HepG2 (cell line): ENCODE results near the gene GFRA4. TPM values are rescaled to one million over a fixed set of nuclear protein-coding genes. Genes with fewer than 3 reads are reported as not detected.

Experiments used
- GZF1 ChIP-seq: sonication (generic); formaldehyde crosslinking; IDR thresholded peaks from 2 replicates; pipeline ENCODE4 v1.5.1; 2020; ENCODE audit warnings: mild to moderate bottlenecking, missing genetic modification reagents
- HDAC2 ChIP-seq: sonication (generic); formaldehyde crosslinking; IDR thresholded peaks from 2 replicates; pipeline ENCODE4 v1.4.0; 2020; ENCODE audit warnings: missing genetic modification reagents
- KDM2A ChIP-seq: sonication (generic); formaldehyde crosslinking; IDR thresholded peaks from 2 replicates; pipeline ENCODE4 v1.4.0; 2020; ENCODE audit warnings: low read depth, missing genetic modification reagents, borderline replicate concordance
- KLF6 ChIP-seq: IDR thresholded peaks from 2 replicates; pipeline ENCODE4 v1.8.0; 2016; ENCODE audit warnings: missing biosample characterization, missing genetic modification reagents
- NAIF1 ChIP-seq: sonication (generic); formaldehyde crosslinking; IDR thresholded peaks from 2 replicates; pipeline ENCODE4 v1.5.0; 2020; ENCODE audit warnings: mild to moderate bottlenecking, missing genetic modification reagents, borderline replicate concordance
- NFRKB ChIP-seq: fragments of 450-650 bp; IDR thresholded peaks from 2 replicates; pipeline ENCODE4 v1.6.1; 2017
- PAF1 ChIP-seq: IDR thresholded peaks from 2 replicates; pipeline ENCODE4 v1.6.1; 2016; ENCODE audit warnings: missing genetic modification reagents, missing compliant biosample characterization
- ZFP82 ChIP-seq: sonication (generic); formaldehyde crosslinking; IDR thresholded peaks from 2 replicates; pipeline ENCODE4 v1.5.1; 2020; ENCODE audit warnings: mild to moderate bottlenecking, missing genetic modification reagents, borderline replicate concordance
- ZNF260 ChIP-seq: sonication (generic); formaldehyde crosslinking; IDR thresholded peaks from 2 replicates; pipeline ENCODE4 v1.4.0; 2020; ENCODE audit warnings: missing genetic modification reagents, low read depth, mild to moderate bottlenecking, borderline replicate concordance
- ZNF317 ChIP-seq: sonication (generic); formaldehyde crosslinking; IDR thresholded peaks from 2 replicates; pipeline ENCODE4 v1.5.0; 2020; ENCODE audit warnings: mild to moderate bottlenecking, missing genetic modification reagents
- ZNF546 ChIP-seq: sonication (generic); formaldehyde crosslinking; conservative IDR thresholded peaks from 2 replicates; pipeline ENCODE4 v1.8.1; 2023; ENCODE audit warnings: mild to moderate bottlenecking, missing genetic modification reagents
- ZNF614 ChIP-seq: IDR thresholded peaks from 2 replicates; pipeline ENCODE4 v1.6.1; 2018; ENCODE audit warnings: missing biosample characterization, missing genetic modification reagents, inconsistent platforms, borderline replicate concordance
- ZNF816 ChIP-seq: sonication (generic); formaldehyde crosslinking; IDR thresholded peaks from 2 replicates; pipeline ENCODE4 v1.8.0; 2022; ENCODE audit warnings: missing genetic modification reagents, mild to moderate bottlenecking, borderline replicate concordance
- ZSCAN29 ChIP-seq: sonication (generic); formaldehyde crosslinking; conservative IDR thresholded peaks from 2 replicates; pipeline ENCODE4 v1.4.0; 2020; ENCODE audit warnings: mild to moderate bottlenecking, missing genetic modification reagents
- polyA plus RNA-seq, 8 experiments: library from polyadenylated mRNA; depleted of rRNA in 3 of 8; stranded (reverse) in 7 of 8; unstranded in 1 of 8; fragments of >200 nt; fragmentation: Illumina TruSeq in 4 of 8; extraction: Trizol in 4 of 8; gene quantifications; 2 replicates each; pipeline versions ENCODE4 v1.2.1 to v1.2.3, GENCODE V29; 2011 to 2016; ENCODE audit warnings: low read depth in 4 of 8, missing spikeins in 1 of 8, mixed read lengths in 1 of 8; ENCODE audit not compliant: insufficient read depth in 1 of 8
- total RNA-seq, 5 experiments: library from RNA; depleted of rRNA; stranded (reverse); fragments of >200 nt; fragmentation: Illumina TruSeq; extraction: Trizol; gene quantifications; 2 replicates each; pipeline ENCODE4 v1.2.3, GENCODE V29; 2016; ENCODE audit warnings: low read depth in 1 of 5
- TF ChIP-seq, protein P1 (sequence below): sonication (generic); formaldehyde crosslinking; IDR thresholded peaks from 2 replicates; pipeline ENCODE4 v1.5.0; 2020; ENCODE audit warnings: mild to moderate bottlenecking, low read depth, missing genetic modification reagents, borderline replicate concordance
- TF ChIP-seq, protein P2 (sequence below), 2 experiments: sonication (generic) in 1 of 2; formaldehyde crosslinking in 1 of 2; IDR thresholded peaks; 2 replicates each; pipeline versions ENCODE4 v1.4.0 to v1.6.1; 2018 to 2020; ENCODE audit warnings: missing genetic modification reagents in 2 of 2, borderline replicate concordance in 1 of 2, low read depth in 1 of 2, mild to moderate bottlenecking in 1 of 2, missing biosample characterization in 1 of 2
- TF ChIP-seq, protein P3 (sequence below): sonication (generic); formaldehyde crosslinking; IDR thresholded peaks from 2 replicates; pipeline ENCODE4 v1.5.1; 2020; ENCODE audit warnings: missing genetic modification reagents, mild to moderate bottlenecking, borderline replicate concordance
- TF ChIP-seq, protein P4 (sequence below): sonication (generic); formaldehyde crosslinking; conservative IDR thresholded peaks from 2 replicates; pipeline ENCODE4 v1.4.0; 2020; ENCODE audit warnings: missing genetic modification reagents
- TF ChIP-seq, protein P5 (sequence below): sonication (generic); formaldehyde crosslinking; IDR thresholded peaks from 2 replicates; pipeline ENCODE4 v1.4.0; 2020; ENCODE audit warnings: missing genetic modification reagents
- TF ChIP-seq, protein P6 (sequence below), 2 experiments: sonication (generic) in 1 of 2; formaldehyde crosslinking in 1 of 2; IDR thresholded peaks; 2 replicates each; pipeline versions ENCODE4 v1.5.1 to v1.6.1; 2011 to 2020; ENCODE audit warnings: borderline replicate concordance in 1 of 2, low read depth in 1 of 2, low read length in 1 of 2, mild to moderate bottlenecking in 1 of 2, missing genetic modification reagents in 1 of 2, moderate library complexity in 1 of 2

GFRA4 gene
- total and polyA plus RNA-seq, 2 of the 13 experiments (the other 11 are each of a cell fraction or from before 2014, with no cell fraction given), result not detected

DNA sequence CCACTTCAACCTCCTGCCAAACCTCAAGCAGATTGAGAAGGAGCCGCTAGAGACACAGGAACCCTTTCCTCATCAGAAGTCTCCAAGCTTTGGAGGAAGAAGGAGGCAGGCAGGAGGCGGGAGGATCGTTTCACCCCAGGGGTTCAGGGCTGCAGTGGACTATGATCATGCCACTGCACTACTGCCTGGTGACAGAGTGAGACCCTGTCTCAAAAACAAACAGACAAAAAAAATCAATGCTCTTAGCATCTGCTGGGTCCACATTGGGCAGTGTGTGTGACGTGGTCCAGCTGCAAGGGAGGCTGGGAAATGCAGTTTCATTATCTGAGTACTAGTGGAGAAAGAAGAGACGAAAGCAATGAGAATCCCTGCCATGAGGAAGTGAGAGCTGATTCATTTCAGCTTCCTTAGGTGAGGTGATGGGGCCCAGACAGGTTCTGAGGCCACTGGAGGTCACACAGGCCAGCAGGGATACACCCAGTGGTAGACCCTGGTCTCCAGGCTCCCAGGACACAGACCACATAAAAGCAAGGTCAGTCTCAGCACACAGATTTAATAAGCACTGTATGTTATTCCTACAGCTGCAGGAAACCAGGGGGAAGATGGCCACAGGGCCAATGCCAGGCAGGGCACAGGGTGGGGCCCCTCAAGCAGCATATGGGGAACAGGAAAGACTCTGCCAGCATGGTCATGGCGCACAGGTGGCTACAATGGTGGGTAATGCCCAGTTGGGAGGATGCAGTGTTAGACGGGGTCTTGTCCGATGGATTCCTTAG lies 4.3 kb downstream of the GFRA4 start (continued):
- TF ChIP-seq GZF1 (CRISPR knock-in tag) (no peak), KDM2A (CRISPR knock-in tag) (no peak), ZSCAN29 (CRISPR knock-in tag) (0 out of 2 replicates have a peak, but pooled peaks have one; percentile 17), ZNF816 (CRISPR knock-in tag) (no peak), NFRKB (no peak), PAF1 (CRISPR knock-in tag) (no peak), NAIF1 (CRISPR knock-in tag) (no peak), ZNF317 (CRISPR knock-in tag) (peak; percentile 44; the same call in 1 of the 2 replicates), ZNF260 (CRISPR knock-in tag) (no peak), ZNF614 (CRISPR knock-in tag) (no peak), ZNF546 (CRISPR knock-in tag) (no peak), HDAC2 (CRISPR knock-in tag) (peak; percentile 76), KLF6 (CRISPR knock-in tag) (peak; percentile 34; the same call in 1 of the 2 replicates), ZFP82 (CRISPR knock-in tag) (no peak)
- TF ChIP-seq, protein P1, sequence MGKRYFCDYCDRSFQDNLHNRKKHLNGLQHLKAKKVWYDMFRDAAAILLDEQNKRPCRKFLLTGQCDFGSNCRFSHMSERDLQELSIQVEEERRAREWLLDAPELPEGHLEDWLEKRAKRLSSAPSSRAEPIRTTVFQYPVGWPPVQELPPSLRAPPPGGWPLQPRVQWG (CRISPR knock-in tag), result no peak
- TF ChIP-seq, protein P2, sequence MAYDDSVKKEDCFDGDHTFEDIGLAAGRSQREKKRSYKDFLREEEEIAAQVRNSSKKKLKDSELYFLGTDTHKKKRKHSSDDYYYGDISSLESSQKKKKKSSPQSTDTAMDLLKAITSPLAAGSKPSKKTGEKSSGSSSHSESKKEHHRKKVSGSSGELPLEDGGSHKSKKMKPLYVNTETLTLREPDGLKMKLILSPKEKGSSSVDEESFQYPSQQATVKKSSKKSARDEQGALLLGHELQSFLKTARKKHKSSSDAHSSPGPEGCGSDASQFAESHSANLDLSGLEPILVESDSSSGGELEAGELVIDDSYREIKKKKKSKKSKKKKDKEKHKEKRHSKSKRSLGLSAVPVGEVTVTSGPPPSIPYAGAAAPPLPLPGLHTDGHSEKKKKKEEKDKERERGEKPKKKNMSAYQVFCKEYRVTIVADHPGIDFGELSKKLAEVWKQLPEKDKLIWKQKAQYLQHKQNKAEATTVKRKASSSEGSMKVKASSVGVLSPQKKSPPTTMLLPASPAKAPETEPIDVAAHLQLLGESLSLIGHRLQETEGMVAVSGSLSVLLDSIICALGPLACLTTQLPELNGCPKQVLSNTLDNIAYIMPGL (CRISPR knock-in tag; IDR thresholded peaks at IDR 0.05; ENCODE audit: borderline replicate concordance in 1 of 2, low read depth in 1 of 2), result peak in 1 of 2 experiments; percentile 38; a peak in 1 of 4 replicates
- TF ChIP-seq, protein P3, sequence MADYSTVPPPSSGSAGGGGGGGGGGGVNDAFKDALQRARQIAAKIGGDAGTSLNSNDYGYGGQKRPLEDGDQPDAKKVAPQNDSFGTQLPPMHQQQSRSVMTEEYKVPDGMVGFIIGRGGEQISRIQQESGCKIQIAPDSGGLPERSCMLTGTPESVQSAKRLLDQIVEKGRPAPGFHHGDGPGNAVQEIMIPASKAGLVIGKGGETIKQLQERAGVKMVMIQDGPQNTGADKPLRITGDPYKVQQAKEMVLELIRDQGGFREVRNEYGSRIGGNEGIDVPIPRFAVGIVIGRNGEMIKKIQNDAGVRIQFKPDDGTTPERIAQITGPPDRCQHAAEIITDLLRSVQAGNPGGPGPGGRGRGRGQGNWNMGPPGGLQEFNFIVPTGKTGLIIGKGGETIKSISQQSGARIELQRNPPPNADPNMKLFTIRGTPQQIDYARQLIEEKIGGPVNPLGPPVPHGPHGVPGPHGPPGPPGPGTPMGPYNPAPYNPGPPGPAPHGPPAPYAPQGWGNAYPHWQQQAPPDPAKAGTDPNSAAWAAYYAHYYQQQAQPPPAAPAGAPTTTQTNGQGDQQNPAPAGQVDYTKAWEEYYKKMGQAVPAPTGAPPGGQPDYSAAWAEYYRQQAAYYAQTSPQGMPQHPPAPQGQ, result no peak
- TF ChIP-seq, protein P4, sequence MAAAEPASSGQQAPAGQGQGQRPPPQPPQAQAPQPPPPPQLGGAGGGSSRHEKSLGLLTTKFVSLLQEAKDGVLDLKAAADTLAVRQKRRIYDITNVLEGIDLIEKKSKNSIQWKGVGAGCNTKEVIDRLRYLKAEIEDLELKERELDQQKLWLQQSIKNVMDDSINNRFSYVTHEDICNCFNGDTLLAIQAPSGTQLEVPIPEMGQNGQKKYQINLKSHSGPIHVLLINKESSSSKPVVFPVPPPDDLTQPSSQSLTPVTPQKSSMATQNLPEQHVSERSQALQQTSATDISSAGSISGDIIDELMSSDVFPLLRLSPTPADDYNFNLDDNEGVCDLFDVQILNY (CRISPR knock-in tag), result no peak
- TF ChIP-seq, protein P5, sequence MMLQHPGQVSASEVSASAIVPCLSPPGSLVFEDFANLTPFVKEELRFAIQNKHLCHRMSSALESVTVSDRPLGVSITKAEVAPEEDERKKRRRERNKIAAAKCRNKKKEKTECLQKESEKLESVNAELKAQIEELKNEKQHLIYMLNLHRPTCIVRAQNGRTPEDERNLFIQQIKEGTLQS (CRISPR knock-in tag), result 0 out of 2 replicates have a peak, but pooled peaks have one; percentile 5
- TF ChIP-seq, protein P6, sequence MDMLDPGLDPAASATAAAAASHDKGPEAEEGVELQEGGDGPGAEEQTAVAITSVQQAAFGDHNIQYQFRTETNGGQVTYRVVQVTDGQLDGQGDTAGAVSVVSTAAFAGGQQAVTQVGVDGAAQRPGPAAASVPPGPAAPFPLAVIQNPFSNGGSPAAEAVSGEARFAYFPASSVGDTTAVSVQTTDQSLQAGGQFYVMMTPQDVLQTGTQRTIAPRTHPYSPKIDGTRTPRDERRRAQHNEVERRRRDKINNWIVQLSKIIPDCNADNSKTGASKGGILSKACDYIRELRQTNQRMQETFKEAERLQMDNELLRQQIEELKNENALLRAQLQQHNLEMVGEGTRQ (IDR thresholded peaks at IDR 0.05; ENCODE audit: low read depth, low read length), result no peak
- TF ChIP-seq, protein P6 (CRISPR knock-in tag; IDR thresholded peaks at IDR 0.05; ENCODE audit: borderline replicate concordance), result no peak
